HEK293 (cell line): ENCODE data around the gene FKBP5.
A peak's percentile ranks its signal among the peaks of the same experiment; 100 is the strongest.

Experiments
- BCL11B ChIP-seq: fragments of 450-650 bp; formaldehyde crosslinking; IDR thresholded peaks from 2 replicates; pipeline ENCODE4 v1.5.1; 2016; ENCODE audit warnings: low read depth, missing biosample characterization, missing genetic modification characterization
- FEZF1 ChIP-seq: fragments of 450-650 bp; formaldehyde crosslinking; IDR thresholded peaks from 2 replicates; pipeline ENCODE4 v1.5.1; 2016; ENCODE audit warnings: missing biosample characterization, missing genetic modification characterization
- KLF9 ChIP-seq: fragments of 450-650 bp; formaldehyde crosslinking; IDR thresholded peaks from 2 replicates; pipeline ENCODE4 v1.5.1; 2016; ENCODE audit warnings: missing biosample characterization, missing genetic modification characterization, low read depth
- PATZ1 ChIP-seq: fragments of 450-650 bp; formaldehyde crosslinking; IDR thresholded peaks from 2 replicates; pipeline ENCODE4 v1.5.1; 2016; ENCODE audit warnings: missing biosample characterization, missing genetic modification characterization
- PBX3 ChIP-seq: sonication (generic); formaldehyde crosslinking; IDR thresholded peaks from 2 replicates; pipeline ENCODE4 v1.8.1; 2022; ENCODE audit warnings: mild to moderate bottlenecking, moderate library complexity, missing genetic modification reagents
- PRDM6 ChIP-seq: fragments of 450-650 bp; formaldehyde crosslinking; IDR thresholded peaks from 2 replicates; pipeline ENCODE4 v1.5.1; 2017; ENCODE audit warnings: missing biosample characterization, missing genetic modification characterization
- SCRT1 ChIP-seq: fragments of 450-650 bp; formaldehyde crosslinking; IDR thresholded peaks from 2 replicates; pipeline ENCODE4 v1.5.1; 2016; ENCODE audit warnings: missing biosample characterization, missing genetic modification characterization, borderline replicate concordance
- ZBTB10 ChIP-seq: fragments of 450-650 bp; formaldehyde crosslinking; IDR thresholded peaks from 2 replicates; pipeline ENCODE4 v1.5.1; 2016; ENCODE audit warnings: missing biosample characterization, missing genetic modification characterization
- ZBTB20 ChIP-seq: fragments of 450-650 bp; formaldehyde crosslinking; IDR thresholded peaks from 2 replicates; pipeline ENCODE4 v1.5.1; 2016; ENCODE audit warnings: missing biosample characterization, missing genetic modification characterization
- ZBTB21 ChIP-seq: fragments of 450-650 bp; formaldehyde crosslinking; IDR thresholded peaks from 2 replicates; pipeline ENCODE4 v1.5.1; 2017; ENCODE audit warnings: missing biosample characterization, missing genetic modification characterization
- ZBTB26 ChIP-seq: fragments of 450-650 bp; formaldehyde crosslinking; optimal IDR thresholded peaks from 2 replicates; pipeline ENCODE3; 2016; ENCODE audit warnings: missing biosample characterization, mild to moderate bottlenecking, missing genetic modification characterization
- ZBTB48 ChIP-seq: fragments of 450-650 bp; formaldehyde crosslinking; IDR thresholded peaks from 2 replicates; pipeline ENCODE4 v1.5.1; 2016; ENCODE audit warnings: missing biosample characterization, missing genetic modification characterization
- ZBTB8A ChIP-seq: fragments of 450-650 bp; formaldehyde crosslinking; IDR thresholded peaks from 2 replicates; pipeline ENCODE4 v1.5.1; 2016; ENCODE audit warnings: missing biosample characterization, missing genetic modification characterization
- ZFHX2 ChIP-seq: fragments of 450-650 bp; formaldehyde crosslinking; conservative IDR thresholded peaks from 2 replicates; pipeline ENCODE4 v1.5.1; 2016; ENCODE audit warnings: missing biosample characterization, missing genetic modification characterization
- ZNF10 ChIP-seq: fragments of 450-650 bp; formaldehyde crosslinking; IDR thresholded peaks from 2 replicates; pipeline ENCODE4 v1.5.1; 2017; ENCODE audit warnings: missing biosample characterization, missing genetic modification characterization
- ZNF184 ChIP-seq: fragments of 450-650 bp; IDR thresholded peaks from 2 replicates; pipeline ENCODE4 v1.5.1; 2018; ENCODE audit warnings: missing biosample characterization, mild to moderate bottlenecking, missing genetic modification characterization
- ZNF416 ChIP-seq: fragments of 450-650 bp; formaldehyde crosslinking; IDR thresholded peaks from 2 replicates; pipeline ENCODE4 v1.5.1; 2016; ENCODE audit warnings: missing biosample characterization, missing genetic modification characterization
- ZNF514 ChIP-seq: fragments of 450-650 bp; formaldehyde crosslinking; IDR thresholded peaks from 2 replicates; pipeline ENCODE4 v1.5.1; 2016; ENCODE audit warnings: missing biosample characterization, missing genetic modification characterization
- ZNF530 ChIP-seq: fragments of 450-650 bp; formaldehyde crosslinking; IDR thresholded peaks from 2 replicates; pipeline ENCODE4 v1.5.1; 2016; ENCODE audit warnings: low read depth, missing biosample characterization, missing genetic modification characterization
- ZNF600 ChIP-seq: fragments of 450-650 bp; formaldehyde crosslinking; IDR thresholded peaks from 2 replicates; pipeline ENCODE4 v1.5.1; 2016; ENCODE audit warnings: missing biosample characterization, missing genetic modification characterization
- ZNF621 ChIP-seq: fragments of 450-650 bp; formaldehyde crosslinking; IDR thresholded peaks from 2 replicates; pipeline ENCODE4 v1.5.1; 2017; ENCODE audit warnings: missing biosample characterization, missing genetic modification characterization
- ZNF629 ChIP-seq: fragments of 450-650 bp; formaldehyde crosslinking; IDR thresholded peaks from 2 replicates; pipeline ENCODE4 v1.5.1; 2017; ENCODE audit warnings: missing biosample characterization, missing genetic modification characterization
- ZNF660 ChIP-seq: fragments of 450-650 bp; IDR thresholded peaks from 2 replicates; pipeline ENCODE4 v1.5.1; 2018; ENCODE audit warnings: missing biosample characterization, mild to moderate bottlenecking, missing genetic modification characterization
- ZNF692 ChIP-seq: fragments of 450-650 bp; formaldehyde crosslinking; IDR thresholded peaks from 2 replicates; pipeline ENCODE4 v1.5.1; 2016; ENCODE audit warnings: missing biosample characterization, missing genetic modification characterization
- ZNF76 ChIP-seq: fragments of 450-650 bp; formaldehyde crosslinking; IDR thresholded peaks from 2 replicates; pipeline ENCODE4; 2016; ENCODE audit warnings: low read depth, missing biosample characterization, missing genetic modification characterization, borderline replicate concordance
- ZNF776 ChIP-seq: fragments of 450-650 bp; formaldehyde crosslinking; IDR thresholded peaks from 2 replicates; pipeline ENCODE4 v1.5.0; 2017; ENCODE audit warnings: missing biosample characterization, missing genetic modification characterization, borderline replicate concordance
- ZNF777 ChIP-seq: fragments of 450-650 bp; formaldehyde crosslinking; IDR thresholded peaks from 2 replicates; pipeline ENCODE4 v1.5.1; 2017; ENCODE audit warnings: missing biosample characterization, missing genetic modification characterization, borderline replicate concordance
- ZNF830 ChIP-seq: fragments of 450-650 bp; IDR thresholded peaks from 2 replicates; pipeline ENCODE4 v1.5.0; 2018; ENCODE audit warnings: missing biosample characterization, missing genetic modification characterization, low read depth, mild to moderate bottlenecking, moderate library complexity

Gene FKBP5

GRCh38 chr6:35687658-35688604 is 784 bp downstream of the FKBP5 start (continued):
- no peak for TF ChIP-seq ZNF830 (tag by site-specific recombination)
- TF ChIP-seq FEZF1 (tag by site-specific recombination) = no peak
- 0 out of 2 replicates have a peak, but pooled peaks have one; percentile 39 for TF ChIP-seq ZNF692
- TF ChIP-seq ZNF530 (tag by site-specific recombination) = no peak
- no peak for TF ChIP-seq PBX3
- TF ChIP-seq ZBTB48 (tag by site-specific recombination) = peak; percentile 44; the same call in 1 of the 2 replicates
- peak; percentile 81; the same call in 1 of the 2 replicates for TF ChIP-seq SCRT1
- TF ChIP-seq PRDM6 (tag by site-specific recombination) = no peak
- TF ChIP-seq ZNF10 (tag by site-specific recombination) = peak; percentile 39; the same call in 1 of the 2 replicates
- TF ChIP-seq ZBTB20 (tag by site-specific recombination) = peak; percentile 72
- TF ChIP-seq ZNF600 = peak; percentile 99
- peak; percentile 79 for TF ChIP-seq ZBTB26
- TF ChIP-seq PATZ1 (tag by site-specific recombination) = no peak
- TF ChIP-seq ZBTB10 (tag by site-specific recombination) = no peak
- peak; percentile 72; the same call in 1 of the 2 replicates for TF ChIP-seq ZNF777 (tag by site-specific recombination)
- peak; percentile 75 for TF ChIP-seq ZBTB8A (tag by site-specific recombination)
- TF ChIP-seq ZNF629 (tag by site-specific recombination) = 0 out of 2 replicates have a peak, but pooled peaks have one; percentile 26
- TF ChIP-seq KLF9 = 0 out of 2 replicates have a peak, but pooled peaks have one; percentile 30
- no peak for TF ChIP-seq ZNF76 (tag by site-specific recombination)
- no peak for TF ChIP-seq ZNF776
- 0 out of 2 replicates have a peak, but pooled peaks have one; percentile 42 for TF ChIP-seq ZNF184
- TF ChIP-seq ZNF416 (tag by site-specific recombination) = no peak
- no peak for TF ChIP-seq ZNF621 (tag by site-specific recombination)
- TF ChIP-seq ZNF514 = no peak
- no peak for TF ChIP-seq BCL11B (tag by site-specific recombination)
- TF ChIP-seq ZNF660 (tag by site-specific recombination) = 0 out of 2 replicates have a peak, but pooled peaks have one; percentile 22
- TF ChIP-seq ZFHX2 (tag by site-specific recombination) = peak; percentile 89
- TF ChIP-seq ZBTB21 (tag by site-specific recombination) = 0 out of 2 replicates have a peak, but pooled peaks have one; percentile 10
